Lower leg skin (tissue), 3 donors: ENCODE data around the gene HECTD4.

Experiments used
- CTCF ChIP-seq, 3 donors: fragments of 450-650 bp; IDR thresholded peaks; one replicate each; pipeline ENCODE4 v1.5.1; 2016; ENCODE audit warnings: antibody characterized with exemption in 3 of 3, mild to moderate bottlenecking in 3 of 3, moderate library complexity in 2 of 3
- POLR2A ChIP-seq, 2 donors: fragments of 450-650 bp; IDR thresholded peaks; one replicate each; pipeline ENCODE4 v1.6.1; 2016 to 2017; ENCODE audit warnings: antibody characterized with exemption in 2 of 2, mild to moderate bottlenecking in 1 of 2, moderate library complexity in 1 of 2

DNA sequence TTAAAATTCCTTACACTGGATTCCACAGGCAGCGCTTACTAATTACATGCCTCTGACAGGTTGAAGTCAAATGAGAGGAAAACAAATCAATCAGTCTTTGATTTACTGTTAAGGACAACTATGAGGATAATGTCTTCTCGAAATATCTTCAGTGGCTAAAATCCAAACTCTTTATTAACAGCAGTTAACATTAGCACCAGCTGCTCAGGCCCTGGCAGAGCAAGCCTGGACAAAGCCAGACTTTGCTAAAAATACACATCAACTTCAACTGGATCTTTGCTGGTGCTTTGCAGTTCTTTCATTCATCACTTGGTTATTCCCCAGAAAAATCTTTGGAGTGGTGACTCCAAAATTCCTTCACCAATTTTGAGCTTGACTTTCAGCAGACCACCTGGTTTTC is 98.7 kb downstream of the HECTD4 start:
- TF ChIP-seq CTCF (IDR thresholded peaks at IDR 0.05) (no peak), POLR2A (IDR thresholded peaks at IDR 0.05) (no peak)
